GM18951 (cell line): ENCODE data around the gene PLEKHM1.
"Not testable (repeated sequence)": the region's sequence is repeated elsewhere in the genome, so short reads cannot be mapped to it uniquely, and the experiment has no call there.

Experiments
- POLR2A ChIP-seq: IDR thresholded peaks from 4 replicates; pipeline ENCODE4 v1.6.1; 2011; ENCODE audit warnings: mild to moderate bottlenecking; ENCODE audit not compliant: insufficient read length, insufficient read depth; ENCODE audit errors: extremely low read depth
- in situ Hi-C: fragments of 300-500 bp; cut with MboI; formaldehyde crosslinking; loops from one replicate; pipeline ENCODE4 v1.12.0; 2022; ENCODE audit warnings: low sequenced_read_pairs, mixed read lengths, inconsistent platforms; ENCODE audit not compliant: unreplicated experiment

PLEKHM1 gene

DNA sequence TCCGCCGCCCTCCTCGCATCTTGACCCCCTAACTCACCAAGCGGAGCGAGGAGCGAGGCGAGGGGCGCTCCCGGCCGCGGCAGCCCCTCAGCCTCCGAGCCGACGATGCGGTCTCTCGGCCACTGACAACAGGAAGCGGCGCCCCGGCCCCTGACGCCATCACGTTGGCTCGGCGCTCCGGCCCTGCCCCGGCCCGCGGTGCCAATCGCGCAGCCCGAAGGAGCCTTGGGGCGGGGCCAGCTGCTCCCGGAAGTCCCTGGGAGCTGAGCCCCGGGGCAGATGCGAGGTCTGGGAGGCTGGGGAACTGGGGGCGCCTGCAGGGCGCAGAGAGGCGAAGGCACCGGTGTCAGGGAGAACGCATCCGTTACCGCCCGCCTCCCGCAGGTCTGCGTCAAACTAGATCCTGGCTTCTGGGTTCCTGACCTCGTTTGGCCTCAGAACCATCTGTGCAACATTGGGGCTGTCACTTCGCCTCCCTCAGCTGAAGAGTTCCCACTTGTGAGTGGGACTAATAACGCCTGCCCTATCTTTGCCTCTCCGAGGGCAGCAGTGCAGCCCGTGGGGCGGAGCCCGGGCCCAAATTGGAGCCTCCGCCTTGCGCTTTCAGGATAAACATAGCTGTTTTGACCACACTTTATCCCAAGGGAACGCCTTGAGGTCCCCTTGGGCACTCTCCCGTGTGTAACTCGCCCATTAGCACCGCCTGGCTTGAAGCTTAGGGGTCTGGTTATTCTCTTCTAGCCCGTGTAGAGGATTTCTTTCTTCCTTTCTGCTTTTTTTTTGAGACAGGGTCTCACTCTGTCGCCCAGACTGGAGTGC, at the start of gene PLEKHM1:
TSS of gene PLEKHM1 (minus strand) at position 107 of the 819 bp plus-strand sequence. CDS start 8,237 bp downstream, outside the sequence.
- peak; percentile 60 for TF ChIP-seq POLR2A
- in situ Hi-C loops = not testable (repeated sequence)

DNA sequence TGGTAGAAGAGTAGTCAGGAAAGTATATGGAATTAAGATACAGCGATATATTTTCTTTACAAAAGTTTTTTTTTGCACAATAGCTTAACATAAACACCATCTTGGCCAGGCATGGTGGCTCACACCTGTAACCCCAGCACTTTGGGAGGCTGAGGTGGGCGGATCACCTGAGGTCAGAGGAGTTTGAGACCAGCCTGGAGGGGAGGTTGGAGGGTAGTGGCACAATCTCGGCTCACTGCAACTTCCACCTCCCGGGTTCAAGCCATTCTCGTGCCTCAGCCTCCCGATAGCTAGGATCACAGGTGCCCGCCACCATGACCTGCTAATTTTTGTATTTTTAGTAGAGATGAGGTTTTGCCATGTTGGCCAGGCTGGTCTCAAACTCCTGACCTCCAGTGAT, 47.6 kb upstream of the PLEKHM1 start:
- in situ Hi-C loops = loop anchor here (25.0 kb wide), 1 partner anchor 1474 kb away; no protein-coding TSS in a partner anchor

DNA sequence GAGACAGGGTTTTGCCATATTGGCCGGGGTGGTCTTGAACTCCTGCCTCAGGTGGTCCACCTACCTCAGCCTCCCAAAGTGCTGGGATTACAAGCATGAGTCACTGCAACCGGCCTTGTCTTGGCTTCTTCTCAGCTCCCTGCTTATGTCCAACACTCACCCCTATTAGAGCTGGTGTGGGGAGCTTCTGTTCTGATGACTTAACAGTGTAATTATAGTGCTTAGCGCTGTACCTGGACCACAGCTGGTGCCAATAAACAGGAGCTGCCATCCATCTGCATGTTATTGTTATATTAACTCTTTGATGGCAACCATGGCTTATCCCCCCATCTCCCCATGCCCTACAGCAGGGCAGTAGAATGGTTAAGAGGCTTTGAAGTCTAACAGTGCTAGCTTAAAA, 15.6 kb upstream of the PLEKHM1 start:
- in situ Hi-C loops = loop anchor here (25.0 kb wide), 1 partner anchor 156 kb away; no protein-coding TSS in a partner anchor

DNA sequence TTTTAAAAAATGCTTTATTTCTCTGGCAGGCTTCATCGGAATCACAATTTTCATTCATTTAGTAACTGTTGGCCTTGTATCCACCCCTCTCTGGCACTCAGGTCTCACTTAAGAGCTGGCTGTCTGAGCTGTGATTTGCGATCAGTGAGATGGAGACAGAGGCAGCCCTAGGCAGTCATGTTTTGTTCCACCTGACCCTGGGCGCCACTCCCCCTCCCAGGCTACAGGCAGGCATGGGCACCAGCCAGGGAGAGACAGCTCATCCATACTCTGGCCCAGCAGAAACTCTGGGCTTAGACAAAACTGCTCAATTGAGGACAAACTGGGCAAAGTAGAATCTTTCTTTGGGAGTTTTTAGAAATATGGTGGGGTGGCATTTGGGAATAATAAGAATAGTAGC, 14.7 kb upstream of the PLEKHM1 start:
- in situ Hi-C loops = loop anchor here (25.0 kb wide), 1 partner anchor 157 kb away; no protein-coding TSS in a partner anchor

DNA sequence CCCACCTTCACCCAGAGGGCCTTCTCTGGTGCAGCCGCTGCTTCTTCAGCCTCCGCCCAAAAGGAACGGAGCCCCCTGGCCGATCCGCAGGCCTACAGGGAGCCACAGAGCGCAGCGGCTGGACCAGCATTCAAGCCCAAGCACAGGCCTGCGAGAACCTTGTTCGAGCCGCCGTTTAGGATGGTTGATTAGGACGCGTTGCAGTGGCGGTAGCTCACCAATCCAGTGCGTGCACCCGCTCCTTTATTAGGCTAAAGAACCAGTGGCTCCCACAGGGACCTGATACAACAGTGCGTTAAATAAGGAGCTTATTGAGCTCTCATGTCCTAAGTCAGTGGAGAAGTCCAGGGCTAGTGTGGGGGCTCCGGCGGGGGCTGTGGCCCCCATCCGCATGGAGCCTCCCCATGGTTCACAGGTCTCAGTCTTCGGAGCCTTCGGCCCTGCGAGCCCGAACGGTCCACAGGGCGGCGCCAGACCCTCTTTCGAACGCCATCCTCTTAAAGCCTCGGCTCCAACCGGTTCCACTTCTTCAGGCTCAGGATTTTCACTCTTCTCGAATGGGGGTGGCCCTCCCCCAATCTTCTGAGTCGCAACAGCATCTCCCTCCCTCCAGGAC, 10.7 kb upstream of the PLEKHM1 start:
- in situ Hi-C loops = loop anchor here (25.0 kb wide), 1 partner anchor 161 kb away; no protein-coding TSS in a partner anchor

DNA sequence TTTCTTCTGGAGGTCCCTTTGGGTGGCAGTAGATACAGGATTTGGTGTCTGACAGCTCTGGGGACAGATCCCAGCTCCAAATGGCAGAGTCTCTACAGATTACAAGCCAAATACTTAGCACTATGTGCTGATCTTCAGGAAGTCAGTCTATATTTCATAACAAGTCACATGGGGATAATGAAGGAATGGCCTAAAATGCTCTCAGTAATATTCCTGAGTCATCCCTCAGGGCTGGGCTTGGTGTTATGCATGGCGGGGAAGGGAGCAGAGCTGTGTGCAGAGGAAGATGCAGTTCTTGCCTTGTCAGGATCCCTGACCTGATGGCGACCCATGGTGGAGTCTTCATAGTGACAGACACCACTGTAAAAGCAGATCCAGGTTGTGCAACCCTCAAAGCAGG, 10.0 kb upstream of the PLEKHM1 start:
- in situ Hi-C loops = loop anchor here (25.0 kb wide), 1 partner anchor 162 kb away; no protein-coding TSS in a partner anchor

DNA sequence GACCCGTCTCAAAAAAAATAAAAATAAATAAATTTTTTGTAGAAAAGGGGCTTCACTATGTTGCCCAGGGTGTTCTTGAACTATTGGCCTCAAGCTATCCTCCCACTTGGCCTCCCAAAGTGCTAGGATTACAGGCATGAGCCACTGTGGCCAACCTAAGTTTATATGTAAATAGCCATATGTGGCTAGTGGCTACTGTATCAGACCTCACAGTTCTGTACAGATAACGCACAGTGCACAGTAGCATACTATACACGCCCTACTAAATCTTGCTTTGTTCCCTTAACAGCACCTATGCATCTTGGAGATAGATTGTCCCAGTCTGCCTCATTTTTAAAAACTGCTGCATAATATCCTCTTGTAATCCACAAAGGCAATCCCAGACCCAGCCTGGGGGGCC, 8.7 kb upstream of the PLEKHM1 start:
- in situ Hi-C loops = not testable (repeated sequence)

DNA sequence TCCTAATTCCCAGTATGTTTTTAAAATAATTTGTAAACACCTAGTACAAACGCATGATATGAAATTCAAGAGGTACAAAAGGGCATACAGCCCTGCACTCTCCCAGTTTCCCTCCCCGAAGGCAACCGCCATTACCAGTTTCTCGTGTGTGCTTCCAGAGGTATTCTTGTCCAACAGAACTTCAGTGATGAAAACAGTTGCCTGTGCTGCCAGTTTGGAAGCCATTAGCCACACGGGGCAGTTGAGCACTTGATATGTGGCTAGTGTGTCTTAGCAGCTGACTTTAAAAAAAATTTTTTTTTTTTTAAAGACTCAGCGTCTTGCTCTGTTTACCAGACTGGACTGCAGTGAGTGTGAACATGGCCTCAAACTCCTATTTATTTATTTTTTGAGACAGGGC, 7.9 kb upstream of the PLEKHM1 start:
- in situ Hi-C loops = not testable (repeated sequence)

DNA sequence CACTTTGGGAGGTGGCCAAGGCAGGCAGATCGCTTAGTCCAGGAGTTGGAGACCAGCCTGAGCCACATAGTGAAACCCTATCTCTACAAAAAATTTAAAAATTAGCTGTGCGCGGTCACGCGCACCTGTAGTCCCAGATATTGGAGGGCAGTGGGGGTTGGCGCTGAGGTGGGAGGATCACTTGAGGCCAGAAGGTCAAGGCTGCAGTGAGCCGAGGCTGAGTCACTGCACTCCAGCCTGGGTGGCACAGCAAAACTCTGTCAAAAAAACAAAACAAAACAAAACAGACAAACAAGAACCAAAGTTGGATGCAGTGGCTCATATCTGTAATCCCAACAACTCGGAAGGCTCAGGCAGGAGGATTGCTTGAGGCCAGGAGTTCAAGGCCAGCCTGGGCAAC, 6.9 kb upstream of the PLEKHM1 start:
- in situ Hi-C loops = not testable (repeated sequence)

DNA sequence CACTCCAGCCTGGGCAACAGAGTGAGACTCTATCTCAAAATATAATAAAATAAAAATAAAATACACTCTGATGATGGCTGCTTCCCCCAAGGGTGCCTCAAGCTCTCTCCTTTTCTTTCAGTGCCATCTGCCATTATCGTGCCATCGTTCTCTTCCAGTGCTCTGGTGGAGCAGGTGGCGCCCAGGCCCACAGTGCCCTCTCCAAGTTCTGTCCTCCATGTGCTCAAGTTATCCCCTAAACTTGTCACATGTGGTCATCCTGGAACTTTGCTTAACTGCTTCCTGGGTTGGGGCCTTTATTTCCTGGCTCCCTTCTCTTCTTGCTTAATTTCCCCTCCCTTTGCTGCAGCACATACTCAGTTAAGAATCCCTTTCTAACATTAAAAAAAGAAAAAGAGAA, 6.0 kb upstream of the PLEKHM1 start:
- in situ Hi-C loops = not testable (repeated sequence)

DNA sequence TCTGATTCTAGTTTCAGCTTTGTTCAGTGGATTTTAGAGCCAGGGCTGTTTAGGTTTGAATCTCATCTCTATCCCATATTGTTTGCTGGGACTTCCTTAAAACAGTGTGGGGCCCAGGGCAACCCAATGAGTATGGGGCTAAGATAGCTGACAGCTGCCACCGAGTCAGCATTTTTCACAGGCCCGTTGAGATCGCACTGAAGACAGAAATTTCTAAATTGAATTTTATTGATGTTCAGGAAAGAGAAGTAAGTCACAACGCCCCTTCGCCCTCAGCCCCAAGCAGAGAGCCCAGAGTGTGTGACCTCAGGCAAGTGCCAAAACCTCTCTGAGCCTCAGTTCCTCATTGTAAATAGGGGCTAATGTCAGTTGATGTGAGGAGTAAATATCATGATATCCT, 4.0 kb upstream of the PLEKHM1 start:
- in situ Hi-C loops = not testable (repeated sequence)

DNA sequence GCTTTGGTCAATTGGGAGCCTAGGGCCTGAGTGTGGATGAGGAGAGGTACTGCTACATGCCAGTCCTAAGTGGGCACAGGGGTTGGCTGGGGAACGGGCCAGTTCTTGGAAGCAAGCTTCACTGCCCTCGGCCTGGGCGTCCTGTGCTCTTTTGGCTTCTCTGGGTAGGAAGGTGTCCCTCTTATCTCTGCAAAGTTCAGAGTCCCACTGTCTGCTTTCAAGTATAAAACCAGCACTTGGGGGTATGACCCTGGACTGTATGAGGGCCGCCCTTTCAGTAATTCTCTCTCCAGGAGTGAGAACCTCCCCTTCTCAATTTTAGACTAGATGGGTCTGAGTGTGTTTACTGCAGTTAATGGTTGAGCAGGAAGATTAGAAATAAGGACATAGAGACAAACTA, 1.6 kb upstream of the PLEKHM1 start:
- in situ Hi-C loops = not testable (repeated sequence)

DNA sequence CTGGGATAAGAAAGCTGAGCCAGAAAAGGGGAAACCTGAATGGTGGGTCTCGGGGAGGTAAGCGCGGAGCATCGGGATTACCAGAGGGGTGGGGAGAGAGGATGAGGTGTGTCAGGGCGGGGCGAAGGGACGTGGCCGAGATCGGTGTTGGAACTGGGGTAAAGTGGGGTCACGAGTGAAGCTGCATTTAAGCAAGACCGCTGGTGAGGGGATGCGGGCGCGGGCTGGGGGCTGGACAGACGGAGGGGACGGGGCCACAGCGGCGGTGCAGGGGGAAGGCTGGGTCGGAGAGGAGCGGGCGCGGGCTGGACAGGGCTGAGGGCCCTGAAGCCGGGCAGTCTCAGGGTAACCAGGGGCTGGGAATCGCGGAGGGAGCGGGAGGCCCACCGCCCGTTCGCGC, 323 bp downstream of the PLEKHM1 start:
- in situ Hi-C loops = not testable (repeated sequence)

DNA sequence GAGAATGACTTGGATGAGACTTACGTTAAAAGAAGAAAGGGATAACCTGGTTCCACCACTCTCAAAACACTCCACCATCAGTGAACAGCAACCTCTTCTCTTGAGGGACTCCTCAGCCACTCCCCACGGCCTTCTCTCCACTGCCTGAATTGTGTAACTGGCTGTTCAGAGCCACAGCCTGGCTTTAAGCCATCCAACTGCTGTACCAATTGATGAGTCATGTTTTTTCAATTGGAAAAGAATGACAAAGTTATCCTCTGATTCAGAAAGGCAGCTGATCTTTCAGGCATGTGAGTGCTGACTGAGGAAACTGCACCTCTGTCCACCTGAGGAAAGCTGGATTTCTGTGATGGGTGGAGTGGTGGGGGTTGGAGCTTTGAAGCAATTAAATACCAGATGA, 2.8 kb downstream of the PLEKHM1 start:
- in situ Hi-C loops = not testable (repeated sequence)

DNA sequence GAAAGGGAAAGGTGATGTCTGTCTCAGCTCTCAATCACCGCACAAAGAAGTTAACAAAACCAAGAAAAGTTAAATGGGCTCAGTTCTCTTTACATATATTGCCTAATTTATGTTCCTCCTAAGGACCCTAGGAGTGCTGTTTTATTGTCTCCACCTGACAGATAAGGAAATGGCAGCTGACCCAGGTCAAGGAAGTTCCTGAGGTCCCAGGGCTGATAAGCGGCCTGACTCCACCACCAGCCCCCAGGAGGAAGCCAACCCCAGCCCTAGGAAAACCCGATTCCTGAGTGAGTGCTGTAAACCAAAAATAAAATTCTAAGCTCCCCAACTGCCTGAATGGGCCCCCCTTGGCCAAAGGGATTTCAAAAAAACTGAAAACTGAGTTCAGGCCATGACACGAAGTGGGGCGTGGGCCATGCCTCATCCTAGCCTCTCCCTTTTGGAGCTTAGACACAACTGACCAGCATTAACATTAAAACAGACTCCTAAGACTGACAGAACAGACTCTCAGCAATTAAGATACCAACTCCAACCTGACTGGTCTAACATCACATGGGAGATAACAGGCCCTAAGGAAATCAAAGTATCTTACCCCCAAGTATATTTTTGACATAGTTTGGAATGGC, 6.8 kb downstream of the PLEKHM1 start:
- in situ Hi-C loops = not testable (repeated sequence)

DNA sequence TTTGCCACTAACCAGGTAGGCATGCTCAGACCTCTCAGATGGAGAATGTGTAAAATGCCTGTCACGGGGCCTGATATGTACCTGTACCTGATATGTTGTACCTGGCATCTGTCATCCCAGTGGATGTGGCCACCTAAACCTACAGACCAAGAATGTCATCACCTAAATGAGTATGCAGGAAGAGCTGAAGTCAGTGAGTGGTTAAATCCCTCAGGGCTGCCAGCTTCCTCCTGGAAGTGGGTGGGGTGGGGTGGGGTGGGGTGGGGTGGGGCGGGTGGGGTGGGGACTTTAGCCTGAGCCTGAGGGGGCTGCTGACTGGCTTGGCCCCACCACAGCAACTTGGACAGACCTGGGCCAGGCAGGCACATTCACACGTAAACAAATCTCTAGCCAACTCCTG, 7.3 kb downstream of the PLEKHM1 start:
- in situ Hi-C loops = not testable (repeated sequence)

DNA sequence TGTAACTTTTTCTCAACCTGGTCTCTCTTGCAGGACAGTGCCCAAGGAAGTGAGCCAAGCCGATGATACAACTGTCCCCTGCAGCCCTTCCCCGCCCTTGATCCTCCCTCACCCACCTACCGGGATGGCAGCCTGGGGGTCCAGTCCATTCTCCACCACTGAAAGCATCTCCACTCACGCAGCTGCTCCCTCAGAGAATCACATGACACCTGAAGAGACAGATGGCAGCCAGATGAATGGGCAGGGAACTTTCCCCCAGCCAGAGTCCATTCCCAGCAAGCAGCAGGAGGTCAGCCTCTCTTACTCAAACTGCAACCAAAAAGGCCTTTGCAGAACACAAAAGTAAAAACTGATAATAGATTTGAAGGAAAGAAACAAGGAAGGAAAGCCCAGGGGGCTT, 8.2 kb downstream of the PLEKHM1 start:
- in situ Hi-C loops = not testable (repeated sequence)

DNA sequence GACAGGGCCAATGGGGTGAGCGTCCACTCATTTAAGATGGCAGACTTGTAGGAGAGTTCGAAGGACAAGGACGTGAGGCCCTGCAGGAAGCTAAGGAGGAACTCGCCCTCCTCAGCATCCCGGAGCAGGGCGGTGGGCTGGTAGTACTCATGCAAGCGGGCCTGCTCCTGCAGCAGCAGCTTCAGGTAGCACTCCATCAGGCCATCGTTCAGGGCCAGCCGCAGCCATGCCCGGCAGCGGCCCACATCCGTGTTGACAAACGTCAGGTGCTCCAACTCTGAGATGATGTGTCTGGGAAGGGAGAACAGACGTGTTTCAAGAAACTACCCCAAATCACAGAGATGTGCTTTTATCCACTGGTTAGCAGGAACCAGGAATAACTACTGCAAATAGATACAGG, 15.1 kb downstream of the PLEKHM1 start:
- in situ Hi-C loops = not testable (repeated sequence)

DNA sequence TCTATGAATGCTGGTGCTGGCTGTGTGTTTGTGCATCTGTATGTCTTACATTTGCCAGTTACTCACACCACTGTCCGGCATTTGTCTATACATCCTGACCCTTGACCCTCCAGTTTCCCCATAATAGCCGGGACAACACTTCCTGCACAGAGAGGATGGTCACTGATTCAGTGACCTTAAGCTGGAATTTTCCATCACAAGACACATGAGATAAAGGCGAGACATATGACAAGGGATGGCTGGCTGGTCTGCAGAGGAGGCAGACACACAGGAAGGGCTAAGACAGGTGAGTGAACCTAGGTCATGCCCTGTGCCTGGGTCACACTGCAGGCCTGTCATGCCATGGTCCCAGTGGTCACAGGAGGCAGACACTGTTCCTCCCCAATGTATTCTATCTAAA, 18.3 kb downstream of the PLEKHM1 start:
- in situ Hi-C loops = not testable (repeated sequence)

DNA sequence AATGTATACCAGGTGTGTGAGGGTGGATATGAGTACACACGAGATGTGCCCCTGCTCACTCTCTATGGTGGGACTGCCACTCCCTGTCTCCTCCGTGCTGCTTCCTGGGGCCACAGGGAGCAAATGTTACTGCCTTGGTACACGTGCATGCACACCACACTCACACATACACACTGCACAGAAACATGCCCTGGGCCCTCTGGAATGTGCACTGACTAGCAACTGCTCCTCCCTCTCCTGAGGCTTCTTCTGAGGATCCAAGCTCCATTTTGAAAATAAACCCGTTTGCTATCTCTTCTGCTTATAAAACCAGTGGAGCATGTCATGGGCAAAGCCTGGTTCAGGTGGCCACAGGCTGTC, 21.3 kb downstream of the PLEKHM1 start:
- in situ Hi-C loops = not testable (repeated sequence)
